ENCODE data around the gene NUP50.

NUP50 gene

DNA sequence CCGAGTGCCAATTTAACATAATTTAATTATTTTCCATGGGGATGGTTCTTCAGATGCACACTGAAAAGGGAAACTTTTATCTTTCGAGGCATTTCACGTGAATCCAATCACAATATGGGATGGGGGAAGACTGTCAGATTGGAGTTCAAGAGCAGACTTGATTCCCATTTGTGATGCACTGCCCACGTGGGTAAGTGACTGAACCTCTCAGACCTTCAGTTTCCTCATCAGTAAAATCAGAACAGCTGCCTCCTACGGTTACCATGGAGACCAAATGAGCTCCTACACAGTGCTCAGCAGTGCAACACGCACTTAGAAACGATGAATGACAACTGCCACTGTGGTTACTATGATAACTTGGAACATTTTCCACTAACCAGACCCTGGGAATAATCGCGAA, 55.3 kb downstream of the NUP50 start:
- POLR2A ChIA-PET: no interaction called here
- no peak for TF ChIP-seq ZNF384 (IDR thresholded peaks at IDR 0.05)
- no peak for TF ChIP-seq HDGF (IDR thresholded peaks at IDR 0.05; ENCODE audit: borderline replicate concordance)
- TF ChIP-seq FOXK2 (IDR thresholded peaks at IDR 0.05): no peak
- no peak for TF ChIP-seq PKNOX1 (IDR thresholded peaks at IDR 0.05)
- no peak for TF ChIP-seq ELF4 (IDR thresholded peaks at IDR 0.05)
- no peak for TF ChIP-seq SUZ12 (IDR thresholded peaks at IDR 0.05)
- TF ChIP-seq SP1 (IDR thresholded peaks at IDR 0.05): no peak
- TF ChIP-seq LEF1 (IDR thresholded peaks at IDR 0.05; ENCODE audit: borderline replicate concordance): no peak
- no peak for TF ChIP-seq FOXM1 (IDR thresholded peaks at IDR 0.05; ENCODE audit: borderline replicate concordance)
- no peak for TF ChIP-seq NFRKB (IDR thresholded peaks at IDR 0.05)
- TF ChIP-seq TARDBP (IDR thresholded peaks at IDR 0.05): no peak
- CTCF ChIA-PET: no interaction called here
- DNase-seq (ENCODE audit: extremely low spot score): no peak

DNA sequence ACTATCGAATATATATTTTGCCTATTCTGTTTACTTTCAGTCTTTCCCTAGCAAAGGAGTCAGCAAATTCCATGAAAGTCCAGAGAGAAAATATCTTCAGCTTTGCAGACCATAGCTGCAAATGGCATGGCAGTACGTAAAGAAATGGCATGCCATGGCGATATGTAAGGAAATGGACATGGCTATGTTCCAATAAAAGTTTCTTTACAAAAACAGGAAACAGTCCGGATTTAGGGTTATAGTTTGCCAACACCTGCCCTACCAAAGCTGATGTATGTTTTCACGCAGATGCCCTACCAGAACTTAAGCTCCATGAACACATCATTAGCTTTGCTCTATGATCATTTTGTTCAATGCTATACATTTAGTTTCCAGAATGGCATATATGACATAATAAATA, 57.5 kb downstream of the NUP50 start:
- POLR2A ChIA-PET: interaction anchor here (0.6 kb wide), 1 partner anchor 331 kb away, joined by 3 read pairs; no protein-coding TSS in a partner anchor
- TF ChIP-seq PKNOX1 (IDR thresholded peaks at IDR 0.05) (no peak), ZNF384 (IDR thresholded peaks at IDR 0.05) (no peak), SUZ12 (IDR thresholded peaks at IDR 0.05) (no peak), FOXM1 (IDR thresholded peaks at IDR 0.05; ENCODE audit: borderline replicate concordance) (no peak), FOXK2 (IDR thresholded peaks at IDR 0.05) (no peak), ELF4 (IDR thresholded peaks at IDR 0.05) (no peak), NFRKB (IDR thresholded peaks at IDR 0.05) (no peak), FOXA1 (IDR thresholded peaks at IDR 0.05) (no peak), CTBP1 (IDR thresholded peaks at IDR 0.05; ENCODE audit: borderline replicate concordance) (no peak), SP1 (IDR thresholded peaks at IDR 0.05) (no peak), ARNT (IDR thresholded peaks at IDR 0.05) (no peak), L3MBTL2 (conservative IDR thresholded peaks at IDR 0.05) (no peak), BHLHE40 (IDR thresholded peaks at IDR 0.05; ENCODE audit: borderline replicate concordance) (no peak), HDGF (IDR thresholded peaks at IDR 0.05; ENCODE audit: borderline replicate concordance) (no peak), LEF1 (IDR thresholded peaks at IDR 0.05; ENCODE audit: borderline replicate concordance) (no peak), TARDBP (IDR thresholded peaks at IDR 0.05) (no peak)
- CTCF ChIA-PET: interaction anchor here (0.6 to 2.2 kb wide), 2 partner anchors 12 to 43 kb away, joined by 3 to 7 read pairs; no protein-coding TSS in a partner anchor
- no peak for DNase-seq (ENCODE audit: extremely low spot score)

- CTCF ChIA-PET: interaction anchor here (0.7 kb wide), 1 partner anchor 673 kb away, joined by 3 read pairs; no protein-coding TSS in a partner anchor
- POLR2A ChIA-PET: no interaction called here
- TF ChIP-seq HDGF (IDR thresholded peaks at IDR 0.05; ENCODE audit: borderline replicate concordance): no peak
- no peak for TF ChIP-seq FOXM1 (IDR thresholded peaks at IDR 0.05; ENCODE audit: borderline replicate concordance)
- TF ChIP-seq FOXA1 (IDR thresholded peaks at IDR 0.05): no peak
- no peak for TF ChIP-seq SUZ12 (IDR thresholded peaks at IDR 0.05)
- no peak for TF ChIP-seq PKNOX1 (IDR thresholded peaks at IDR 0.05)
- TF ChIP-seq NFRKB (IDR thresholded peaks at IDR 0.05): no peak
- no peak for TF ChIP-seq LEF1 (IDR thresholded peaks at IDR 0.05; ENCODE audit: borderline replicate concordance)
- no peak for TF ChIP-seq BHLHE40 (IDR thresholded peaks at IDR 0.05; ENCODE audit: borderline replicate concordance)
- DNase-seq (ENCODE audit: extremely low spot score): no peak
Observed at GRCh38 chr22:45223304-45224117, 59.8 kb downstream of the NUP50 start.

DNA sequence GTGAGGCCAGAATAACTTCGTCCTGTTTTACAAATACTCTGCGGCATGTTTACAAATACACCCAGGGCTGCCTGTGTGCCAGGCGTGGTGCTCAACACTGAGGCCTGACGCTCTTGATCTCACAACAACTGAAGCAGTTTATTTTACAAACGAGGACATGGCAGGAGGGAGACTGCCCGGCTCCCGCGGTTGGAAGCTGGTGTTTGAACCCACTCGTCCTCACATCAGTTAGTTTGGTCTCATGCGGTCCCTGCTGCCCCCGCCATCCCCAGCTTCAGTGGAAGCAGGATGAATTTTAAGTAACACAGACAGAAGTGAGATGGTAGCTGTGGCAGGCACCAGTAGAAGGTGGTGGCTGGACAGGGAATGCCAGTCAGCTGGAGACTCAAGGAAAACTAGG, 60.6 kb downstream of the NUP50 start:
- POLR2A ChIA-PET: no interaction called here
- TF ChIP-seq HDGF (IDR thresholded peaks at IDR 0.05; ENCODE audit: borderline replicate concordance) (no peak), ARNT (IDR thresholded peaks at IDR 0.05) (no peak), FOXM1 (IDR thresholded peaks at IDR 0.05; ENCODE audit: borderline replicate concordance) (no peak), SP1 (IDR thresholded peaks at IDR 0.05) (no peak), NFRKB (IDR thresholded peaks at IDR 0.05) (no peak), FOXK2 (IDR thresholded peaks at IDR 0.05) (no peak), PKNOX1 (IDR thresholded peaks at IDR 0.05) (no peak), FOXA1 (IDR thresholded peaks at IDR 0.05) (no peak), L3MBTL2 (conservative IDR thresholded peaks at IDR 0.05) (no peak), LEF1 (IDR thresholded peaks at IDR 0.05; ENCODE audit: borderline replicate concordance) (no peak)
- CTCF ChIA-PET: no interaction called here

GRCh38 chr22:45224988-45225731, 61.4 kb downstream of the NUP50 start:
- CTCF ChIA-PET: interaction anchor here (0.8 kb wide), 1 partner anchor 14 kb away, joined by 3 read pairs; no protein-coding TSS in a partner anchor
- POLR2A ChIA-PET: no interaction called here
- TF ChIP-seq ZNF384 (IDR thresholded peaks at IDR 0.05): no peak
- no peak for TF ChIP-seq SP1 (IDR thresholded peaks at IDR 0.05)
- TF ChIP-seq BHLHE40 (IDR thresholded peaks at IDR 0.05; ENCODE audit: borderline replicate concordance): no peak
- no peak for TF ChIP-seq ARNT (IDR thresholded peaks at IDR 0.05)
- no peak for TF ChIP-seq PKNOX1 (IDR thresholded peaks at IDR 0.05)

More for the DNA sequence above, 60.6 kb downstream of the NUP50 start:
- DNase-seq (ENCODE audit: extremely low spot score): no peak

More at GRCh38 chr22:45224988-45225731, 61.4 kb downstream of the NUP50 start:
- DNase-seq (ENCODE audit: extremely low spot score): no peak
